HEK293T (cell line): ENCODE results near the gene OPTC.

Experiments
- ARNT ChIP-seq: fragments of 450-650 bp; IDR thresholded peaks from 2 replicates; pipeline ENCODE4 v1.6.1; 2017; ENCODE audit warnings: mild to moderate bottlenecking
- CTBP1 ChIP-seq: fragments of 450-650 bp; IDR thresholded peaks from 2 replicates; pipeline ENCODE4 v1.6.1; 2016; ENCODE audit warnings: borderline replicate concordance
- ELF4 ChIP-seq: fragments of 450-650 bp; IDR thresholded peaks from 2 replicates; pipeline ENCODE4 v1.6.1; 2017; ENCODE audit warnings: antibody characterized with exemption
- FOXK2 ChIP-seq: fragments of 450-650 bp; IDR thresholded peaks from 2 replicates; pipeline ENCODE4 v1.6.1; 2016; ENCODE audit warnings: mild to moderate bottlenecking
- L3MBTL2 ChIP-seq: fragments of 450-650 bp; conservative IDR thresholded peaks from 2 replicates; pipeline ENCODE4 v1.6.1; 2016; ENCODE audit warnings: mild to moderate bottlenecking
- LEF1 ChIP-seq: fragments of 450-650 bp; IDR thresholded peaks from 2 replicates; pipeline ENCODE4 v1.6.1; 2017; ENCODE audit warnings: mild to moderate bottlenecking, borderline replicate concordance
- NFRKB ChIP-seq: fragments of 450-650 bp; IDR thresholded peaks from 2 replicates; pipeline ENCODE4 v1.6.1; 2016; ENCODE audit warnings: mild to moderate bottlenecking, moderate library complexity
- SP1 ChIP-seq: fragments of 450-650 bp; IDR thresholded peaks from 2 replicates; pipeline ENCODE4 v1.6.1; 2017
- SUZ12 ChIP-seq: fragments of 450-650 bp; IDR thresholded peaks from 2 replicates; pipeline ENCODE4 v1.6.1; 2016; ENCODE audit warnings: mild to moderate bottlenecking
- TARDBP ChIP-seq: fragments of 450-650 bp; IDR thresholded peaks from 2 replicates; pipeline ENCODE4 v1.6.1; 2016
- TF ChIP-seq, protein P1 (sequence below): fragments of 450-650 bp; IDR thresholded peaks from 2 replicates; pipeline ENCODE4 v1.6.1; 2016

DNA sequence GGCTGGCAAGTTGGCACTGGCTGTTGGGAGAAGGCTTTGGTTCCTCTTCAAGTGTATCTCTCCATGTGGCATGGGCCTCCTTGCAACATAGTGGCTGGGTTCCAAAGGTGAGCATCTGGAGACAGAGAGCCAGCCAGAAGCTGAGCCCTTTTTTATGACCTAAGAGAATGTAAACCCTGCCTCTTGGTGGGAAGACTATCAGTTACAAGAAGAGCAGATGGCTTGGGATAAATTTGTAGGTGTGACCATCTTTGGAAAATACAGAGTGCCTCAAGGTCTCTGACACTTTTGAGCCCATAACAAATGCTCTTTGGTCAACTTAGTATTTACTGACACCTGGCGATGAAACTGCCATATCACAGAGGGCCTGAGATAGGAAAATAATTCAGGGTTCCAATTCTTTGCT, 49.8 kb upstream of the OPTC start:
- no peak for TF ChIP-seq ARNT
- TF ChIP-seq CTBP1 = no peak
- no peak for TF ChIP-seq TARDBP
- TF ChIP-seq SUZ12 = no peak
- no peak for TF ChIP-seq NFRKB
- TF ChIP-seq L3MBTL2 = no peak
- no peak for TF ChIP-seq SP1
- TF ChIP-seq FOXK2 = no peak
- no peak for TF ChIP-seq LEF1
- no peak for TF ChIP-seq ELF4
- TF ChIP-seq, protein P1, sequence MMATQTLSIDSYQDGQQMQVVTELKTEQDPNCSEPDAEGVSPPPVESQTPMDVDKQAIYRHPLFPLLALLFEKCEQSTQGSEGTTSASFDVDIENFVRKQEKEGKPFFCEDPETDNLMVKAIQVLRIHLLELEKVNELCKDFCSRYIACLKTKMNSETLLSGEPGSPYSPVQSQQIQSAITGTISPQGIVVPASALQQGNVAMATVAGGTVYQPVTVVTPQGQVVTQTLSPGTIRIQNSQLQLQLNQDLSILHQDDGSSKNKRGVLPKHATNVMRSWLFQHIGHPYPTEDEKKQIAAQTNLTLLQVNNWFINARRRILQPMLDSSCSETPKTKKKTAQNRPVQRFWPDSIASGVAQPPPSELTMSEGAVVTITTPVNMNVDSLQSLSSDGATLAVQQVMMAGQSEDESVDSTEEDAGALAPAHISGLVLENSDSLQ = no peak
